ENCODE data around the gene APOBEC3B. TPM values are rescaled to one million over a fixed set of nuclear protein-coding genes. Genes with fewer than 3 reads are reported as not detected.
"Not testable (repeated sequence)": the region's sequence is repeated elsewhere in the genome, so short reads cannot be mapped to it uniquely, and the experiment has no call there.

The APOBEC3B gene
- total and polyA plus RNA-seq, 9 of the 15 experiments (the other 6 are each of a cell fraction or from before 2014, with no cell fraction given) = 5.9 to 166 (median 43.2) TPM

- TF ChIP-seq, protein P1, sequence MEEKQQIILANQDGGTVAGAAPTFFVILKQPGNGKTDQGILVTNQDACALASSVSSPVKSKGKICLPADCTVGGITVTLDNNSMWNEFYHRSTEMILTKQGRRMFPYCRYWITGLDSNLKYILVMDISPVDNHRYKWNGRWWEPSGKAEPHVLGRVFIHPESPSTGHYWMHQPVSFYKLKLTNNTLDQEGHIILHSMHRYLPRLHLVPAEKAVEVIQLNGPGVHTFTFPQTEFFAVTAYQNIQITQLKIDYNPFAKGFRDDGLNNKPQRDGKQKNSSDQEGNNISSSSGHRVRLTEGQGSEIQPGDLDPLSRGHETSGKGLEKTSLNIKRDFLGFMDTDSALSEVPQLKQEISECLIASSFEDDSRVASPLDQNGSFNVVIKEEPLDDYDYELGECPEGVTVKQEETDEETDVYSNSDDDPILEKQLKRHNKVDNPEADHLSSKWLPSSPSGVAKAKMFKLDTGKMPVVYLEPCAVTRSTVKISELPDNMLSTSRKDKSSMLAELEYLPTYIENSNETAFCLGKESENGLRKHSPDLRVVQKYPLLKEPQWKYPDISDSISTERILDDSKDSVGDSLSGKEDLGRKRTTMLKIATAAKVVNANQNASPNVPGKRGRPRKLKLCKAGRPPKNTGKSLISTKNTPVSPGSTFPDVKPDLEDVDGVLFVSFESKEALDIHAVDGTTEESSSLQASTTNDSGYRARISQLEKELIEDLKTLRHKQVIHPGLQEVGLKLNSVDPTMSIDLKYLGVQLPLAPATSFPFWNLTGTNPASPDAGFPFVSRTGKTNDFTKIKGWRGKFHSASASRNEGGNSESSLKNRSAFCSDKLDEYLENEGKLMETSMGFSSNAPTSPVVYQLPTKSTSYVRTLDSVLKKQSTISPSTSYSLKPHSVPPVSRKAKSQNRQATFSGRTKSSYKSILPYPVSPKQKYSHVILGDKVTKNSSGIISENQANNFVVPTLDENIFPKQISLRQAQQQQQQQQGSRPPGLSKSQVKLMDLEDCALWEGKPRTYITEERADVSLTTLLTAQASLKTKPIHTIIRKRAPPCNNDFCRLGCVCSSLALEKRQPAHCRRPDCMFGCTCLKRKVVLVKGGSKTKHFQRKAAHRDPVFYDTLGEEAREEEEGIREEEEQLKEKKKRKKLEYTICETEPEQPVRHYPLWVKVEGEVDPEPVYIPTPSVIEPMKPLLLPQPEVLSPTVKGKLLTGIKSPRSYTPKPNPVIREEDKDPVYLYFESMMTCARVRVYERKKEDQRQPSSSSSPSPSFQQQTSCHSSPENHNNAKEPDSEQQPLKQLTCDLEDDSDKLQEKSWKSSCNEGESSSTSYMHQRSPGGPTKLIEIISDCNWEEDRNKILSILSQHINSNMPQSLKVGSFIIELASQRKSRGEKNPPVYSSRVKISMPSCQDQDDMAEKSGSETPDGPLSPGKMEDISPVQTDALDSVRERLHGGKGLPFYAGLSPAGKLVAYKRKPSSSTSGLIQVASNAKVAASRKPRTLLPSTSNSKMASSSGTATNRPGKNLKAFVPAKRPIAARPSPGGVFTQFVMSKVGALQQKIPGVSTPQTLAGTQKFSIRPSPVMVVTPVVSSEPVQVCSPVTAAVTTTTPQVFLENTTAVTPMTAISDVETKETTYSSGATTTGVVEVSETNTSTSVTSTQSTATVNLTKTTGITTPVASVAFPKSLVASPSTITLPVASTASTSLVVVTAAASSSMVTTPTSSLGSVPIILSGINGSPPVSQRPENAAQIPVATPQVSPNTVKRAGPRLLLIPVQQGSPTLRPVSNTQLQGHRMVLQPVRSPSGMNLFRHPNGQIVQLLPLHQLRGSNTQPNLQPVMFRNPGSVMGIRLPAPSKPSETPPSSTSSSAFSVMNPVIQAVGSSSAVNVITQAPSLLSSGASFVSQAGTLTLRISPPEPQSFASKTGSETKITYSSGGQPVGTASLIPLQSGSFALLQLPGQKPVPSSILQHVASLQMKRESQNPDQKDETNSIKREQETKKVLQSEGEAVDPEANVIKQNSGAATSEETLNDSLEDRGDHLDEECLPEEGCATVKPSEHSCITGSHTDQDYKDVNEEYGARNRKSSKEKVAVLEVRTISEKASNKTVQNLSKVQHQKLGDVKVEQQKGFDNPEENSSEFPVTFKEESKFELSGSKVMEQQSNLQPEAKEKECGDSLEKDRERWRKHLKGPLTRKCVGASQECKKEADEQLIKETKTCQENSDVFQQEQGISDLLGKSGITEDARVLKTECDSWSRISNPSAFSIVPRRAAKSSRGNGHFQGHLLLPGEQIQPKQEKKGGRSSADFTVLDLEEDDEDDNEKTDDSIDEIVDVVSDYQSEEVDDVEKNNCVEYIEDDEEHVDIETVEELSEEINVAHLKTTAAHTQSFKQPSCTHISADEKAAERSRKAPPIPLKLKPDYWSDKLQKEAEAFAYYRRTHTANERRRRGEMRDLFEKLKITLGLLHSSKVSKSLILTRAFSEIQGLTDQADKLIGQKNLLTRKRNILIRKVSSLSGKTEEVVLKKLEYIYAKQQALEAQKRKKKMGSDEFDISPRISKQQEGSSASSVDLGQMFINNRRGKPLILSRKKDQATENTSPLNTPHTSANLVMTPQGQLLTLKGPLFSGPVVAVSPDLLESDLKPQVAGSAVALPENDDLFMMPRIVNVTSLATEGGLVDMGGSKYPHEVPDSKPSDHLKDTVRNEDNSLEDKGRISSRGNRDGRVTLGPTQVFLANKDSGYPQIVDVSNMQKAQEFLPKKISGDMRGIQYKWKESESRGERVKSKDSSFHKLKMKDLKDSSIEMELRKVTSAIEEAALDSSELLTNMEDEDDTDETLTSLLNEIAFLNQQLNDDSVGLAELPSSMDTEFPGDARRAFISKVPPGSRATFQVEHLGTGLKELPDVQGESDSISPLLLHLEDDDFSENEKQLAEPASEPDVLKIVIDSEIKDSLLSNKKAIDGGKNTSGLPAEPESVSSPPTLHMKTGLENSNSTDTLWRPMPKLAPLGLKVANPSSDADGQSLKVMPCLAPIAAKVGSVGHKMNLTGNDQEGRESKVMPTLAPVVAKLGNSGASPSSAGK (IDR thresholded peaks at IDR 0.05) = no peak
Observed at GRCh38 chr22:38959590-38959989, 22.6 kb upstream of the APOBEC3B start (continued).

DNA sequence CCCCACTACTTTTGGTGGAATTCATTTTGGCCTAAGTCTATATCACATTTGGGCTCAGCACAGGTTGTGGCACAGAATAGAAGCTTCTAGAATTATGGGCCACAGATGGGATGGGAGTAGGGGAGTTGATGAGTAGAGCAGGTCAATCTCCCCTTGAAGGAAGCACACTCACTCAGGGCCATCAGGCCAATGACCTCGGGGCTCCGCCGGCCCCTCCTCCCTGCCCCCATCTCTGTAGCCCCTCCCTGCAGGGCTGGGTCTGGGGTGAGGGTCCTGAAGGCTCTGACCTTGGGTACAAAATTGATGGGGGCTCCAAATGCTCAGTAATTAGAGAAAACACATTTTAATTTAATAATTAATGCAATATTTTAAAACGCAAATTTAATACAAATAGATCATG lies 21.5 kb upstream of the APOBEC3B start:
- FAIRE-seq; CTCF ChIA-PET (ENCODE audit: low intra/inter-chr PET ratio); H3K4me2 ChIP-seq (ENCODE audit: insufficient read depth, low read length); ATAC-seq; H4K20me1 ChIP-seq (replicated peaks; ENCODE audit: control insufficient read depth, insufficient read depth, low read length); H3K27ac ChIP-seq (ENCODE audit: extremely low read depth, low read depth, low read length); H3K9ac ChIP-seq (ENCODE audit: insufficient read depth in 1 of 2, low read depth in 2 of 2, low read length in 2 of 2); POLR2A ChIA-PET; intact Hi-C loops (cut with micrococcal nuclease); DNase-seq (ENCODE audit: extremely low read depth in 1 of 4, low spot score in 3 of 4); H3K79me2 ChIP-seq (ENCODE audit: control insufficient read depth, insufficient read depth, low read length); H3K36me3 ChIP-seq (ENCODE audit: control insufficient read depth, insufficient read depth, low read length); BruUV-seq (replicated peaks); H3K9me3 ChIP-seq (replicated peaks; ENCODE audit: control insufficient read depth, insufficient read depth, low read depth, low read length); H3K4me3 ChIP-seq; in situ Hi-C loops (cut with MboI); H2AFZ ChIP-seq (ENCODE audit: low read depth, low read length); H3K9me1 ChIP-seq (ENCODE audit: control insufficient read depth, insufficient read depth, low read length): not testable (repeated sequence)
- Histone ChIP-seq H3K27me3 (ENCODE audit: control insufficient read depth in 2 of 2, insufficient read depth in 2 of 2, low read length in 2 of 2) (peaks cover 0 to 11% of the 10 kb centered on the region in 2 experiments; a peak in 2 of 5 replicates), H3K4me1 (replicated peaks in 1 of 2; ENCODE audit: control insufficient read depth in 2 of 2, insufficient read depth in 2 of 2, low read length in 2 of 2) (peaks cover 3 to 23% of the 10 kb centered on the region in 2 experiments; a peak in 4 of 5 replicates)
- 0% methylated on average over 1 of the region's 4 CpGs for WGBS (ENCODE audit: insufficient coverage, low coverage, missing lambda C conversion rate)

- H3K36me3 ChIP-seq (ENCODE audit: control insufficient read depth, insufficient read depth, low read length); BruUV-seq (replicated peaks); FAIRE-seq; POLR2A ChIA-PET; H4K20me1 ChIP-seq (replicated peaks; ENCODE audit: control insufficient read depth, insufficient read depth, low read length); H2AFZ ChIP-seq (ENCODE audit: low read depth, low read length); H3K9me3 ChIP-seq (replicated peaks; ENCODE audit: control insufficient read depth, insufficient read depth, low read depth, low read length); H3K27ac ChIP-seq (ENCODE audit: extremely low read depth, low read depth, low read length); intact Hi-C loops (cut with micrococcal nuclease); CTCF ChIA-PET (ENCODE audit: low intra/inter-chr PET ratio); DNase-seq (ENCODE audit: extremely low read depth in 1 of 4, low spot score in 3 of 4); H3K9me1 ChIP-seq (ENCODE audit: control insufficient read depth, insufficient read depth, low read length); H3K79me2 ChIP-seq (ENCODE audit: control insufficient read depth, insufficient read depth, low read length); H3K4me3 ChIP-seq; H3K9ac ChIP-seq (ENCODE audit: insufficient read depth in 1 of 2, low read depth in 2 of 2, low read length in 2 of 2); H3K4me2 ChIP-seq (ENCODE audit: insufficient read depth, low read length); in situ Hi-C loops (cut with MboI): not testable (repeated sequence)
- Histone ChIP-seq H3K4me1 (replicated peaks in 1 of 2; ENCODE audit: control insufficient read depth in 2 of 2, insufficient read depth in 2 of 2, low read length in 2 of 2) (peaks cover 10 to 37% of the 10 kb centered on the region in 2 experiments; a peak in 4 of 5 replicates), H3K27me3 (ENCODE audit: control insufficient read depth in 2 of 2, insufficient read depth in 2 of 2, low read length in 2 of 2) (peaks cover 0 to 20% of the 10 kb centered on the region in 2 experiments; a peak in 2 of 5 replicates)
- peak; percentile 67 for ATAC-seq
- 20% methylated on average over 2 of the region's 11 CpGs for WGBS (ENCODE audit: insufficient coverage, low coverage, missing lambda C conversion rate)
Observed at GRCh38 chr22:38963291-38963738, 18.8 kb upstream of the APOBEC3B start.

Data from K562 (cell line).